Skeletal muscle tissue (tissue), 4 donors: ENCODE results near the gene ROPN1L. TPM values are rescaled to one million over a fixed set of nuclear protein-coding genes. Genes with fewer than 3 reads are reported as not detected.
"Not testable (repeated sequence)": the region's sequence is repeated elsewhere in the genome, so short reads cannot be mapped to it uniquely, and the experiment has no call there.

Experiments
- H3K27ac ChIP-seq: one replicate; pipeline ENCODE4 v1.7.0; 2013; ENCODE audit warnings: mild to moderate bottlenecking, low read depth, low read length, inconsistent platforms
- H3K27me3 ChIP-seq, 3 donors: one replicate each; pipeline ENCODE4 v1.7.0; 2013; ENCODE audit warnings: low read length in 3 of 3; ENCODE audit not compliant: control insufficient read depth in 3 of 3, insufficient read depth in 3 of 3
- H3K36me3 ChIP-seq, 3 donors: one replicate each; pipeline ENCODE4 v1.7.0; 2013; ENCODE audit warnings: low read length in 3 of 3; ENCODE audit not compliant: control insufficient read depth in 3 of 3, insufficient read depth in 3 of 3
- H3K4me1 ChIP-seq, 3 donors: one replicate each; pipeline ENCODE4 v1.7.0; 2013; ENCODE audit warnings: low read length in 3 of 3, mild to moderate bottlenecking in 3 of 3; ENCODE audit not compliant: control insufficient read depth in 3 of 3, insufficient read depth in 3 of 3
- H3K4me3 ChIP-seq, 3 donors: one replicate each; pipeline ENCODE4 v1.7.0; 2013; ENCODE audit warnings: low read length in 3 of 3
- H3K9ac ChIP-seq, 3 donors: one replicate each; pipeline ENCODE4 v1.7.0; 2013; ENCODE audit warnings: low read length in 3 of 3, mild to moderate bottlenecking in 3 of 3, moderate library complexity in 2 of 3, low read depth in 1 of 3
- H3K9me3 ChIP-seq, 3 donors: one replicate each; pipeline ENCODE4 v1.7.0; 2013; ENCODE audit warnings: low read length in 3 of 3; ENCODE audit not compliant: control insufficient read depth in 3 of 3
- total RNA-seq: library from RNA; depleted of rRNA; stranded (reverse); fragments of >200 nt; gene quantifications from one replicate; pipeline ENCODE4 v1.2.3, GENCODE V29; 2014
- donor health status: Osteomylitis.

The ROPN1L gene
- total RNA-seq, 1 donor from 2014 or later: not detected

DNA sequence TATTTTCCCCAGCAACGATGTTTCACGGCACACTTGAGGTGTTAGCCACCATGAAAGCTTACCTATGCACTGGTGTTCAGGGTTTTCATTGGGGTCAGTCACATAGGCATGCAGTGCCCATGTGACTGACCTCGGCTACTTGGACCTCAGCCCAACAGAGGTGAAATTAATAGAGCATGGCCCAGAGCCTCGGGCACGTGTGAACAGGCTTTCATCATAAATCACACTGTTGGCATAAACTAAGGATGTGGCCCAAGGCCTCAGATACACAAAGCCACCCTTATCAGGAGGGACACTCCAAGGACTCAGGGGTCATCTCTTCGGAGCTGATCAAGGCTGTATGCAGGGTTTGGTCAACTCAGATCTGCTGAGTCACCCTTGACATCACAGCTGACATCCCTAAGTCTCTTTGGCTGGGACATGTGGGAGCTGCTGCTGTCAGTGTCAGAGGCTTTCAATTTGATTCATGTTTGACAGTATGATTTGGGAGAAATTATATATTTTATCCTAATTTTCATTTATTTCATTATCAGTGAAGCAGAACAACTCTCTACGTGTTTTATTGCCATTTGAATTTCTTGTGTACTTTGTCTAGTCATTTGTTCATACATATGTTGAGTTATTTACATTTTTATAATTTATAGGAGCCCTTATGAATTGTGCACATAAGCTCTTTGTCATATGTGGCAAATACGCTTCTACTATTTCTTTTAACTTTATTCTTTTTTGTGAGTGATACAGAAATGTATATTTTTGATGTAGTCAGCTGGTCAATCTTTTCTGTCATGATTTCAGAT is 62.5 kb downstream of the ROPN1L start:
- Histone ChIP-seq H3K4me3 (no peak overlapping the region), H3K4me1 (peaks cover 0 to 10% (median 4%) of the 10 kb centered on the region in 3 donors), H3K36me3 (no peaks in the 10 kb centered on the region), H3K9me3 (no peaks in the 10 kb centered on the region), H3K9ac (no peak overlapping the region), H3K27ac (no peak overlapping the region), H3K27me3 (peaks cover 0 to 3% (median 0%) of the 10 kb centered on the region in 3 donors)

DNA sequence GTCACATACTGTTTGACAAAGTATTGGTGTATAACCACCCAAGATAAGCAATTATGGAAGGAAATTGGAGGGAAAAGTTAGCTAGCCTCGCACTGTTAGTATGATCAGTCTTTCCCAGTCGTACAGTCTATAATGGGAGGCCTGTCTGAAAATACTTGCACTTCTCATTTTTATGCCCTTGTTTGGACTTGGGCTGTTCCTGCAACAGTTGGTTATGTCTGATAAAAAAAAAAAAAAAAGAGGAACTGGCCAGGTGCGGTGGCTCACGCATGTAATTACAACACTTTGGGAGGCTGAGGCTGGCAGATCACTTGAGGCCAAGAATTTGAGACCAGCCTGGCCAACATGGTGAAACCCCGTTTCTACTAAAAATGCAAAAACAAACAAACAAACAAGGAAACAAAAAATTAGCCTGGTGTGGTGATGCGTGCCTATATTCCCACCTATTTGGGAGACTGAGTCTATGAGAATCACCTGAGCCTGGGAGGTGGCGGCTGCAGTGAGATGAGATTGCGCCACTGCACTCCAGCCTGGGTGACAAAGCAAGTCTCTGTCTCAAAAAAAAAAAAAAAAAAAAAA is 63.9 kb downstream of the ROPN1L start:
- Histone ChIP-seq H3K27me3 (peaks cover 0 to 3% (median 0%) of the 10 kb centered on the region in 3 donors), H3K36me3 (no peaks in the 10 kb centered on the region), H3K9me3 (no peaks in the 10 kb centered on the region), H3K4me3 (no peak overlapping the region), H3K9ac (no peak overlapping the region), H3K27ac (no peak overlapping the region), H3K4me1 (peaks cover 0 to 10% (median 4%) of the 10 kb centered on the region in 3 donors)

DNA sequence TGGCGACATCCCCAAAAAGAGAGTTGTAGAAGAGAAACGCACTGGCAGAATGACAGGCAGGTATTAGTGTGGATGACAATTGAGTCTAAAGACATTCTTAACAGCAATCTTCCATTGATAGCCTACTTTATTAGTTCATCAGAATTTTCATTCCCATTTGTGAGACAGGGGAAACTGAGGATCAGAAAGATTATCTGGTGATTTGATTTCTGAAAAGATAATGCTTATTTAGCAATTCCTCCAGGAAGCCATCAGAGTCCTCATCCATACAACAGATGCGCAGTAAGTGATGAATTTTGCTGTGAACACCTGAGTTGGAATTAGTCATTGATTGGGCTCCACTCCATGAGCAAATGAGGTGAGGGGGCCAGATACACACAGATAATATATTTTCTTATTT is 64.9 kb downstream of the ROPN1L start:
- Histone ChIP-seq H3K4me3 (no peak overlapping the region), H3K4me1 (peaks cover 0 to 10% (median 4%) of the 10 kb centered on the region in 3 donors), H3K27me3 (peaks cover 0 to 3% (median 0%) of the 10 kb centered on the region in 3 donors), H3K27ac (no peak overlapping the region), H3K9me3 (no peaks in the 10 kb centered on the region), H3K9ac (no peak overlapping the region), H3K36me3 (no peaks in the 10 kb centered on the region)

DNA sequence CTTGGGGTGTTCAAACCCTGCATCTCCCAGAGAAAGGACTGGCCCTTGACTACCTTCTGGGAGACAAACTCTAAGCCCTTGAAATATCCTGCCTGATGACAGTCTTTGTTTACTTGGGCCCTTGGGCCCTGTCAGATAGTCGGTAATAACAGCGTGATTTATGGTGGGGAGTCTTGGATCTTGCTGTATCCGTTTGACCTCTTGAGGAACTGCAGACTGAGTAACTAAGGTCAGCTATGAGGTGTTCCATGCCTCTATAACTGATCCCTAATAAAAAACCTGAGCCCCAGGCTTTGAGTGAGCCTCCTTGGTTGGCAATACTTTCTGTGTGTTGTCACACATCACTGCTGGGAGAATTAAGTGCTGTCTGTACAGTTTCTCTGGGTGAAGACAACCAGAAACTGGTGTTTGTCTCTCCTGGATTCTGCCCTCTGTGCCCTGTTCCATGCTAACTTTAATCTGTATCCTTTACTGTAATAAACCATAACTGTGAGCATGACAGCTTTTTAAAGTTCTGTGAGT is 66.0 kb downstream of the ROPN1L start:
- Histone ChIP-seq H3K27ac (no peak overlapping the region), H3K4me3 (no peak overlapping the region), H3K9ac (no peak overlapping the region), H3K9me3 (no peaks in the 10 kb centered on the region), H3K27me3 (peaks cover 0 to 3% (median 0%) of the 10 kb centered on the region in 3 donors), H3K36me3 (no peaks in the 10 kb centered on the region), H3K4me1 (peaks cover 0 to 10% (median 4%) of the 10 kb centered on the region in 3 donors)

DNA sequence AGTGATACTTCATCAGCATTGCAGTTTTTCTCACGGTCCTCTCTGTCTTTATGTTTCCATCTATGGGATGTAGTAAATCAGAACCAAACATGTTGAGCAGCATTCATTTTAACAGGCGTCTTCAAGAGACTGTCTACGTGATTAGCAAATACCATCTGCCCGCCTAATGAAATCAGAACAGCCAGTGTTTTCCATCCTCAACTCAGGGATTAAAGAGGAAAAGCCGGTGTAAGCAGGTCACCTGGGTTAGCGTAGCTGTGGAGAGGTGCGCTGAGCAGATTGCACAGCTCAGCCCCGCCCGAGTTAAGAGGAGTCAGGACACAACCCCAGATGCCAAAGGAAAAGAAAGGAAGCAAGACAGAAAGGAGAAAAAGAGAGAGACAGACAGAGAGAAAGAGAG is 67.9 kb downstream of the ROPN1L start:
- no peak overlapping the region for H3K4me3 ChIP-seq
- no peak overlapping the region for H3K9ac ChIP-seq
- H3K36me3 ChIP-seq: no peaks in the 10 kb centered on the region
- no peaks in the 10 kb centered on the region for H3K9me3 ChIP-seq
- H3K27me3 ChIP-seq: peaks cover 0 to 3% (median 0%) of the 10 kb centered on the region in 3 donors
- H3K4me1 ChIP-seq: no peaks in the 10 kb centered on the region
- H3K27ac ChIP-seq: no peak overlapping the region

DNA sequence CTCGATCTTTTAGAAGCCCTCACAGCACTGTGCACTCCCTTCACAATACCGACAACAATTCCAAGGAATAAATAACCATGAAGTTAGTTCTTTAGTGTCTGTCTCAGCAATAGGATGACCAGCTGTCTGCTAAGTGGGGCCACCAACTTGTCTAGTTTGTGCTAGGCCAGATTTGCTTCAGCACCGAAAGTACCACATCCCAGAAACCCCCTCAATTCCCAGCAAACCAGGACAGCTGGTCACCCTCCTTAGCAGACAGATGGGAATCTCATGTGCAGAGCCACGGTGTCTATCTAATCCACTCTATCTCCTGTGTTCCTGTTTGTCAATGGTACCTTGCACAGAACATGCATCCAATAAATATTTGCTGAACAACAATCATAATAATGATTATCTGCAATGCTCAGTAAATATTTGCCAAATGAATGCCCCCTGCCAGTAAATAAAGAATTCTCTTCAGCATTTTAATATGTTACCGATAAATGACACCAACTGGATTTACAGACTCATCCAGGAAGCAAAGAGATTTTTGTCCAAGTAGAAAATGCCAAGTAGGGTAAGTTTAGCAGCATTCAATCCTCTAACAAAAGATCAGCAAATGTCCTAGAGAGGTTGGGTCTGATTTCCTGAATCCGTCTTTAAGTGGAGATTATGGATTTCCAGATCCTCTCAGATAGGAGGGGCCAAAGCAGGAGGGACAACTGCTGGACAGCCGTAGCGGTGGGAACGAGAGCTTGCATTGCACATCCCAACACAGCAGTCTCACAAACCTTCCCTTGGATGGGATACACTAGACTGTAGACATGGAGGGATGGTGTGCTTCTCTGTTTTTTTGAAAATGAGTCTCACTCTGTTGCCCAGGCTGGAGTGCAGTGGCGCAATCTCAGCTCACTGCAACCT is 70.3 kb downstream of the ROPN1L start:
- H3K4me3 ChIP-seq: no peak overlapping the region
- no peak overlapping the region for H3K9ac ChIP-seq
- H3K4me1 ChIP-seq: no peaks in the 10 kb centered on the region
- H3K27ac ChIP-seq: no peak overlapping the region
- H3K9me3 ChIP-seq: no peaks in the 10 kb centered on the region
- H3K27me3 ChIP-seq: peaks cover 0 to 3% (median 0%) of the 10 kb centered on the region in 3 donors
- H3K36me3 ChIP-seq: no peaks in the 10 kb centered on the region

DNA sequence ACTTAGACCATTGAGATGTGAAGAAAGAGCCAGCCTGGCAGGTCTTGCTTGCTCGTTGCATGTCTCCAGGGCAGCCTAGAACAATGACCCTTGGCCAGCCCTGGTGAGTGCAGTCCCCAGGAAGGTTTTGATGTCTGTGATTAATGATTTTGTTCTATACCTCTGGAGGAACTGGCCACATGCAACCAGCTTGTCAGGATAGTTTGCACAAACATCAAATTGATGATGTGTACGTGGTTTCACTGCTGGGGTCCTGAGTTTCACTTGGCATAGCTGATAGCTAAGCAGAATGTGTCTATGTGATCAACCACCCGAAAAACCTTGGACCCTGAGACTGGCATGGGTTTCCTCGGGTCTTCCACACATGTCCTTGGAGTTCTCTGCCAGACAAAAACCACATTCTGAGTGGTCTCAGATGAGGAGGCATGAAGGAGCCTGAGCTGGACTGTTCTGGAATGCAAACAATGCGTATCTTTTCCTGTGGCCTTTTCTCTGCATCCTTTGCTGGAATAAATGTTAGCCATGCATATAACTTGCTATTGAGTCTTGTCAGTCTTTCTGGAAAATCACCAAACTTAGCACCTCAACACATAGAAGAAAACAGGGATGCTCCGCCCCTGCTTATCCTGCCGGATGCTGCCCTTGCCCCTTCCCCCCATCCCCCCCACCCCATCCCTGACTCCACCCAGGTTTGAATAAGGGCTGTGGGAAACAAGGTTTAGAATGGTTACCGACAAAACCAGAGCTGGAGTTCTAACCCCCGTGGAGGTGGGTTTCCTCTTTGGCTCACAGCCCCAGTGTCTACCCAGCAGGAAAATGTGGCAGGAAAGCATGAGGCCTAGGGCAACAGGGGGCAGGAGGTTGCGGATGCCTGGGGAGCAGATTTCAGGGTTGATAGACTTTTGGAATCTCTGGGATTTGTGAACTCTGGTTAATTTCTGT is 72.1 kb downstream of the ROPN1L start:
- Histone ChIP-seq H3K4me3 (no peak overlapping the region), H3K27me3 (peaks cover 0 to 3% (median 0%) of the 10 kb centered on the region in 3 donors), H3K36me3 (no peaks in the 10 kb centered on the region), H3K27ac (no peak overlapping the region), H3K4me1 (no peaks in the 10 kb centered on the region), H3K9ac (no peak overlapping the region), H3K9me3 (no peaks in the 10 kb centered on the region)

DNA sequence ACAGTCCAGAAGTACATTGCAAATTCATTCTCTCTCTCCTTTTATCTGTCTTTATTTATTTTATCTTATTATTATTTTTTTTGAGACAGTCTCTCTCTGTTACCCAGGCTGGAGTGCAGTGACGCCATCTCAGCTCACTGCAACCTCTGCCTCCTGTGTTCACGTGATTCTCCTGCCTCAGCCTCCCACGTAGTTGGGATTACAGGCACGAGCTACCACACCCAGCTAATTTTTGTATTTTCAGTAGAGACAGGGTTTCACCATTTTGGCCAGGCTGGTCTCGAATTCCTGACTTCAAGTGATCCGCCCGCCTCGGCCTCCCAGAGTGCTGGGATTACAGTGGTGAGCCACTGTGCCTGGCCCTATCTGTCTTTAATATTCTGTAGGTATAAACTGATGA is 72.9 kb downstream of the ROPN1L start:
- H3K27me3 ChIP-seq, H3K4me3 ChIP-seq, H3K36me3 ChIP-seq, H3K9ac ChIP-seq, H3K9me3 ChIP-seq, H3K27ac ChIP-seq, H3K4me1 ChIP-seq: not testable (repeated sequence)
